ENCODE results near the gene MAN1C1.

The MAN1C1 gene

GRCh38 chr1:25677193-25677773 is 60.7 kb downstream of the MAN1C1 start:
- Histone ChIP-seq H3K4me1 (ENCODE audit: insufficient read depth, insufficient read length) (peaks cover 11% of the 10 kb centered on the region), H3K27me3 (ENCODE audit: insufficient read depth, insufficient read length) (no peaks in the 10 kb centered on the region), H3K4me3 (ENCODE audit: insufficient read length, low read depth) (no peak overlapping the region), H3K9ac (ENCODE audit: insufficient read length, low read depth) (no peak overlapping the region), H3K9me3 (ENCODE audit: insufficient read depth, low read length) (no peaks in the 10 kb centered on the region; the same call in 1 of the 2 replicates), H3K36me3 (ENCODE audit: insufficient read depth, insufficient read length, low read length) (no peaks in the 10 kb centered on the region)
- TF ChIP-seq YY1 (IDR thresholded peaks at IDR 0.05; ENCODE audit: insufficient read depth, insufficient read length) = no peak
- no peak for TF ChIP-seq SUZ12 (IDR thresholded peaks at IDR 0.05; ENCODE audit: extremely low read depth, insufficient read depth, insufficient read length)
- TF ChIP-seq ZNF274 (IDR thresholded peaks at IDR 0.05; ENCODE audit: low read depth, low read length) = no peak
- DNase-seq (ENCODE audit: low read depth, low spot score) = no peak

DNA sequence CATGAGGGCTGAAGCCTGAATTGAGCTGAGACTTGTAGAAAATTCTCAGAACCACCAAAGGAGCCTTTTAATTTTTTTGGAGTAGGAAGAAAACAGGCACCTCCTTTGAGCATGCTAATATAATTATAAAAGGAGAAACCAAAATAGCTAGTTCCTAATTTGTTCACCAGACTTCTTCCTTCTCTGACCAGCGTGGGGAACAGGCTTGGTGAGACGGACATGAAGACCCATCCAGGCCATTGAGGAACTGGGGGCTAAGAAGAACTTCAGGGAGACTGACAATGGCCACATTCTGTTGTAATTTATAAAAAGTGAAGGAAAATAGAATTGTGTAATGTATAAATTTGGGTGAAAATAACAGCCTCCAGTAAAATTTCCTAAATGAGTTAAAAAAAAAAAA is 62.6 kb downstream of the MAN1C1 start:
- Histone ChIP-seq H3K4me1 (ENCODE audit: insufficient read depth, insufficient read length) (peaks cover 12% of the 10 kb centered on the region), H3K36me3 (ENCODE audit: insufficient read depth, insufficient read length, low read length) (no peaks in the 10 kb centered on the region), H3K9me3 (ENCODE audit: insufficient read depth, low read length) (no peaks in the 10 kb centered on the region), H3K9ac (ENCODE audit: insufficient read length, low read depth) (no peak overlapping the region), H3K27me3 (ENCODE audit: insufficient read depth, insufficient read length) (no peaks in the 10 kb centered on the region), H3K4me3 (ENCODE audit: insufficient read length, low read depth) (no peak overlapping the region)
- no peak for DNase-seq (ENCODE audit: low read depth, low spot score)
- TF ChIP-seq SUZ12 (IDR thresholded peaks at IDR 0.05; ENCODE audit: extremely low read depth, insufficient read depth, insufficient read length) = no peak
- TF ChIP-seq ZNF274 (IDR thresholded peaks at IDR 0.05; ENCODE audit: low read depth, low read length) = no peak
- TF ChIP-seq YY1 (IDR thresholded peaks at IDR 0.05; ENCODE audit: insufficient read depth, insufficient read length) = no peak

DNA sequence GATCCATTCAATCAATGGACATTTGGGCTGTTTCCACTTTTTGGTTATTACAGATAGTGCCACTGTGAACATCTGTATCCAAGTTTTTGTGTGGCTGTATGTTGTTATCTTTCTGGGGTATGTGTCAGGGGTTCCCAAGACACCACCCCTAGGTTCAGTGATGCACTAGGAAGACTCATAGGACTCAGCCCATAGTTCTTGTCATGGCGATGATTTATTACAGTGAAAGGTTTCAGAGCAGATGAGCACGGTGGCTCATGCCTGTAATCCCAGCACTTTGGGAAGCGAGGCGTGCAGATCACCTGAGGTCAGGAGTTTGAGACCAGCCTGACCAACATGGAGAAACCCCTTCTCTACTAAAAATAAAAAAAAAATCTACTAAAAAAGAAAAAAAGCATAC is 64.1 kb downstream of the MAN1C1 start:
- DNase-seq (ENCODE audit: low read depth, low spot score) = no peak
- TF ChIP-seq SUZ12 (IDR thresholded peaks at IDR 0.05; ENCODE audit: extremely low read depth, insufficient read depth, insufficient read length) (no peak), ZNF274 (IDR thresholded peaks at IDR 0.05; ENCODE audit: low read depth, low read length) (no peak), YY1 (IDR thresholded peaks at IDR 0.05; ENCODE audit: insufficient read depth, insufficient read length) (no peak)
- no peak overlapping the region for H3K9ac ChIP-seq (ENCODE audit: insufficient read length, low read depth)
- no peak overlapping the region for H3K4me3 ChIP-seq (ENCODE audit: insufficient read length, low read depth)
- no peaks in the 10 kb centered on the region for H3K27me3 ChIP-seq (ENCODE audit: insufficient read depth, insufficient read length)
- H3K4me1 ChIP-seq (ENCODE audit: insufficient read depth, insufficient read length) = peaks cover 7% of the 10 kb centered on the region
- H3K9me3 ChIP-seq (ENCODE audit: insufficient read depth, low read length) = no peaks in the 10 kb centered on the region
- H3K36me3 ChIP-seq (ENCODE audit: insufficient read depth, insufficient read length, low read length) = no peaks in the 10 kb centered on the region

GRCh38 chr1:25682059-25682601 is 65.5 kb downstream of the MAN1C1 start:
- Histone ChIP-seq H3K4me1 (ENCODE audit: insufficient read depth, insufficient read length) (peaks cover 7% of the 10 kb centered on the region), H3K4me3 (ENCODE audit: insufficient read length, low read depth) (no peak overlapping the region), H3K36me3 (ENCODE audit: insufficient read depth, insufficient read length, low read length) (no peaks in the 10 kb centered on the region), H3K9me3 (ENCODE audit: insufficient read depth, low read length) (no peaks in the 10 kb centered on the region), H3K9ac (ENCODE audit: insufficient read length, low read depth) (no peak overlapping the region), H3K27me3 (ENCODE audit: insufficient read depth, insufficient read length) (no peaks in the 10 kb centered on the region)
- no peak for DNase-seq (ENCODE audit: low read depth, low spot score)
- TF ChIP-seq SUZ12 (IDR thresholded peaks at IDR 0.05; ENCODE audit: extremely low read depth, insufficient read depth, insufficient read length) = no peak
- no peak for TF ChIP-seq ZNF274 (IDR thresholded peaks at IDR 0.05; ENCODE audit: low read depth, low read length)
- no peak for TF ChIP-seq YY1 (IDR thresholded peaks at IDR 0.05; ENCODE audit: insufficient read depth, insufficient read length)

DNA sequence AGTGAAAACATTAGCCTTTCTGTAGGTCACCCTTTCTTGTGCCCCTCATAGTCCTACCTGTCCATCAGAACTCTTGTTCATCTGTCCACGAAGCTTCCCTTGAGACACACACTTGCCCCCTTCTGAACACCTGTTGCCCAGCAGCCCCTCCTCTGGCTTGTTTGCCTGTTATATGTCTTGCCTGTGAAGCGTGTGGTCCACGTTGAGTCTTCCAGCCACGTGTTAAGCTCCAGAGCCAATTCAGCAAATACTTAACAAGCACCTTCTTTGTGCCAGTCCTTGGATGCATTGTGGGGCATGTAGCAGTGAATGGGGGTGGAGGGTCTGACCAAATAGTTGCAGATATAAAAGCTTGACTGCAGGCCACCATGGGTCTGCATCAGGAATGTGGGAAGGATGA is 66.6 kb downstream of the MAN1C1 start:
- Histone ChIP-seq H3K9me3 (ENCODE audit: insufficient read depth, low read length) (no peaks in the 10 kb centered on the region), H3K4me1 (ENCODE audit: insufficient read depth, insufficient read length) (peaks cover 7% of the 10 kb centered on the region), H3K4me3 (ENCODE audit: insufficient read length, low read depth) (no peak overlapping the region), H3K9ac (ENCODE audit: insufficient read length, low read depth) (no peak overlapping the region), H3K36me3 (ENCODE audit: insufficient read depth, insufficient read length, low read length) (no peaks in the 10 kb centered on the region), H3K27me3 (ENCODE audit: insufficient read depth, insufficient read length) (no peaks in the 10 kb centered on the region)
- no peak for DNase-seq (ENCODE audit: low read depth, low spot score)
- TF ChIP-seq SUZ12 (IDR thresholded peaks at IDR 0.05; ENCODE audit: extremely low read depth, insufficient read depth, insufficient read length) (no peak), YY1 (IDR thresholded peaks at IDR 0.05; ENCODE audit: insufficient read depth, insufficient read length) (no peak), ZNF274 (IDR thresholded peaks at IDR 0.05; ENCODE audit: low read depth, low read length) (no peak)

- H3K4me1 ChIP-seq (ENCODE audit: insufficient read depth, insufficient read length) = peaks cover 10% of the 10 kb centered on the region
- no peak overlapping the region for H3K4me3 ChIP-seq (ENCODE audit: insufficient read length, low read depth)
- TF ChIP-seq SUZ12 (IDR thresholded peaks at IDR 0.05; ENCODE audit: extremely low read depth, insufficient read depth, insufficient read length) (no peak), YY1 (IDR thresholded peaks at IDR 0.05; ENCODE audit: insufficient read depth, insufficient read length) (no peak), ZNF274 (IDR thresholded peaks at IDR 0.05; ENCODE audit: low read depth, low read length) (no peak)
- no peak for DNase-seq (ENCODE audit: low read depth, low spot score)
- H3K9ac ChIP-seq (ENCODE audit: insufficient read length, low read depth) = no peak overlapping the region
- no peaks in the 10 kb centered on the region for H3K36me3 ChIP-seq (ENCODE audit: insufficient read depth, insufficient read length, low read length)
- no peaks in the 10 kb centered on the region for H3K27me3 ChIP-seq (ENCODE audit: insufficient read depth, insufficient read length)
- no peaks in the 10 kb centered on the region for H3K9me3 ChIP-seq (ENCODE audit: insufficient read depth, low read length)
Observed at GRCh38 chr1:25683731-25684130, 67.1 kb downstream of the MAN1C1 start.

GRCh38 chr1:25684216-25684965 is 67.8 kb downstream of the MAN1C1 start:
- H3K4me3 ChIP-seq (ENCODE audit: insufficient read length, low read depth) = no peak overlapping the region
- no peaks in the 10 kb centered on the region for H3K27me3 ChIP-seq (ENCODE audit: insufficient read depth, insufficient read length)
- no peaks in the 10 kb centered on the region for H3K9me3 ChIP-seq (ENCODE audit: insufficient read depth, low read length)
- DNase-seq (ENCODE audit: low read depth, low spot score) = no peak
- no peak overlapping the region for H3K9ac ChIP-seq (ENCODE audit: insufficient read length, low read depth)
- no peaks in the 10 kb centered on the region for H3K36me3 ChIP-seq (ENCODE audit: insufficient read depth, insufficient read length, low read length)
- TF ChIP-seq SUZ12 (IDR thresholded peaks at IDR 0.05; ENCODE audit: extremely low read depth, insufficient read depth, insufficient read length) = no peak
- TF ChIP-seq ZNF274 (IDR thresholded peaks at IDR 0.05; ENCODE audit: low read depth, low read length) = no peak
- no peak for TF ChIP-seq YY1 (IDR thresholded peaks at IDR 0.05; ENCODE audit: insufficient read depth, insufficient read length)
- H3K4me1 ChIP-seq (ENCODE audit: insufficient read depth, insufficient read length) = peaks cover 10% of the 10 kb centered on the region

Measured in NT2/D1 (cell line).